Lung (tissue), 12 donors: ENCODE results near the gene XYLT1. TPM values are rescaled to one million over a fixed set of nuclear protein-coding genes. Genes with fewer than 3 reads are reported as not detected.

ENCODE experiments used
- ATAC-seq: fragments of 200-7000 bp; cut with Tn5 transposase; one replicate; pipeline ENCODE4 v1.9.1; 2020; ENCODE audit warnings: moderate number of reproducible peaks; ENCODE audit not compliant: insufficient read depth, low FRiP score
- DNase-seq, 3 donors: peaks; one replicate each; pipeline ENCODE4 v3.0.0-alpha.2; 2013 to 2017
- H3K27ac ChIP-seq, 2 donors: one replicate each; pipeline ENCODE4 v1.5.1; 2013; ENCODE audit warnings: mild to moderate bottlenecking in 2 of 2, moderate library complexity in 2 of 2, control low read depth in 1 of 2, inconsistent platforms in 1 of 2, low read depth in 1 of 2, low read length in 1 of 2
- H3K27me3 ChIP-seq, 3 donors: one replicate each; pipeline ENCODE4 v1.5.1; 2013; ENCODE audit warnings: low read length in 2 of 3; ENCODE audit not compliant: control insufficient read depth in 3 of 3, insufficient read depth in 3 of 3
- H3K36me3 ChIP-seq, 4 donors: one replicate each; pipeline ENCODE4 v1.5.1; 2013; ENCODE audit warnings: low read length in 4 of 4, mild to moderate bottlenecking in 1 of 4, moderate library complexity in 1 of 4; ENCODE audit not compliant: control insufficient read depth in 4 of 4, insufficient read depth in 4 of 4
- H3K4me1 ChIP-seq, 5 donors: one replicate each; pipeline ENCODE4 v1.5.1; 2013; ENCODE audit warnings: low read length in 5 of 5, mild to moderate bottlenecking in 2 of 5, moderate library complexity in 1 of 5; ENCODE audit not compliant: control insufficient read depth in 5 of 5, insufficient read depth in 5 of 5
- H3K4me3 ChIP-seq: one replicate; pipeline ENCODE4 v1.5.1; 2013; ENCODE audit warnings: mild to moderate bottlenecking, control low read depth, moderate library complexity
- H3K9ac ChIP-seq, 2 donors: one replicate each; pipeline ENCODE4 v1.5.1; 2013; ENCODE audit warnings: low read length in 2 of 2, control low read depth in 1 of 2; ENCODE audit not compliant: insufficient read depth in 1 of 2
- H3K9me3 ChIP-seq, 4 donors: one replicate each; pipeline ENCODE4 v1.5.1; 2013; ENCODE audit warnings: low read length in 3 of 4, mild to moderate bottlenecking in 1 of 4, moderate library complexity in 1 of 4; ENCODE audit not compliant: control insufficient read depth in 4 of 4, insufficient read depth in 3 of 4
- CTCF ChIP-seq: IDR thresholded peaks from 2 replicates; pipeline ENCODE4 v1.5.1; 2012; ENCODE audit warnings: mild to moderate bottlenecking; ENCODE audit errors: control extremely low read depth, extremely low read depth
- WGBS, 2 donors: extraction: QIAGEN DNeasy Blood & Tissue Kit; methylation state at CpG; one replicate each; pipeline ENCODE4 v1.1.7; 2013; 5-methylcytosine and 5-hydroxymethylcytosine counted together
- polyA plus RNA-seq, 2 donors: library from polyadenylated mRNA; stranded (reverse); fragments of 200-250 nt; gene quantifications; one replicate each; pipeline ENCODE4 v1.2.1, GENCODE V29; 2013
- total RNA-seq, 2 donors: library from RNA; depleted of rRNA in 1 of 2; stranded (reverse); fragments of >200 nt in 1 of 2; gene quantifications; one replicate each; pipeline ENCODE4 v1.2.1, GENCODE V29; 2014 to 2021
- donor health status: control.
- donor health status: control.
- donor health status: Bipolar disorder and iron deficiency.
- donor health status: healthy.
- donor health status: DM: yes; HTN: yes; CAD: no.

XYLT1 gene
- total and polyA plus RNA-seq, 4 donors: 1.4 to 11.5 (median 6.9) TPM

- H3K4me1 ChIP-seq: no peaks in the 10 kb centered on the region
- WGBS, 2 donors: 35 to 65% methylated on average over 8 of the region's 8 CpGs
- no peak for ATAC-seq
- no peak for DNase-seq
- peaks cover 0 to 3% (median 0%) of the 10 kb centered on the region in 4 donors for H3K9me3 ChIP-seq
- no peak overlapping the region for H3K4me3 ChIP-seq
- no peak overlapping the region for H3K27ac ChIP-seq
- H3K27me3 ChIP-seq: no peaks in the 10 kb centered on the region
- peaks cover 0 to under 1% (median 0%) of the 10 kb centered on the region in 4 donors for H3K36me3 ChIP-seq
- H3K9ac ChIP-seq: no peak overlapping the region
- TF ChIP-seq CTCF: no peak
Observed at GRCh38 chr16:17237350-17237944, 233.3 kb downstream of the XYLT1 start.

- 44 to 67% methylated on average over 10 of the region's 10 CpGs for WGBS, 2 donors
- DNase-seq: no peak
- ATAC-seq: no peak
- H3K27me3 ChIP-seq: no peaks in the 10 kb centered on the region
- no peaks in the 10 kb centered on the region for H3K4me1 ChIP-seq
- peaks cover 0 to 2% (median 0%) of the 10 kb centered on the region in 4 donors for H3K36me3 ChIP-seq
- peaks cover 0 to 3% (median 0%) of the 10 kb centered on the region in 4 donors for H3K9me3 ChIP-seq
- TF ChIP-seq CTCF: no peak
- H3K27ac ChIP-seq: no peak overlapping the region
- no peak overlapping the region for H3K4me3 ChIP-seq
- H3K9ac ChIP-seq: no peak overlapping the region
Observed at GRCh38 chr16:17235147-17235815, 235.5 kb downstream of the XYLT1 start.

GRCh38 chr16:17233318-17234002, 237.3 kb downstream of the XYLT1 start:
- no peak for TF ChIP-seq CTCF
- H3K9ac ChIP-seq: no peak overlapping the region
- H3K9me3 ChIP-seq: no peaks in the 10 kb centered on the region
- no peak overlapping the region for H3K27ac ChIP-seq
- peaks cover 0 to 2% (median 0%) of the 10 kb centered on the region in 4 donors for H3K36me3 ChIP-seq
- no peak for ATAC-seq
- no peaks in the 10 kb centered on the region for H3K4me1 ChIP-seq
- no peaks in the 10 kb centered on the region for H3K27me3 ChIP-seq
- no peak for DNase-seq
- H3K4me3 ChIP-seq: no peak overlapping the region
- 88 to 92% methylated on average over 13 of the region's 13 CpGs for WGBS, 2 donors
